GM13976 (cell line): Measurements from ENCODE around the gene CXorf49B.
"Not testable (repeated sequence)": the region's sequence is repeated elsewhere in the genome, so short reads cannot be mapped to it uniquely, and the experiment has no call there.

Source experiments
- DNase-seq: peaks from one replicate; pipeline ENCODE4 v3.0.0; 2012; ENCODE audit warnings: low spot score
- in situ Hi-C: fragments of 300-500 bp; cut with MboI; formaldehyde crosslinking; loops from one replicate; pipeline ENCODE4 v1.12.0; 2022; ENCODE audit warnings: low sequenced_read_pairs, mixed read lengths, inconsistent platforms; ENCODE audit not compliant: unreplicated experiment

The CXorf49B gene

DNA sequence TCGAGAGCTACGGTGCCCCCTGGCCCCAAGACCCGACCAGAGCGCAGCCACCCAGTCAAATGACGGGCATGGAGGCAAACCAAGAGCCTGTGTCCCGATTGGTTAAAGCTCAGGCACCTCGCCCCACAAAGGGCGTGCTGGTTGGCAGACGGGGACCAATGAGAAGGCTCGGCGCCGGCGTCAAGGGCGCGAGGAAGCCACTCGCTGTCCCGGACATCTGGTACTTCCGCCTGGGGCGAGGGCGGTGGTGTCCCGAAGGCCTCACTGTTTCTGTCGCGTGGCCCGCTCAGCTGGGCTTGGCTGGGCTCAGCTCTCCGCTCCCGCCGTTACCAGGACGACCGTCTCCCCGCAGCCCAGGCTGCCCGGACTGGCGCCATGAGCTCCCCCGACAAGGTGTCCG lies at the start of gene CXorf49B:
CXorf49B (plus strand) TSS at position 301 of the 400 bp plus-strand sequence; CDS start at position 376, 75 bp downstream.
- DNase-seq, in situ Hi-C loops: not testable (repeated sequence)

DNA sequence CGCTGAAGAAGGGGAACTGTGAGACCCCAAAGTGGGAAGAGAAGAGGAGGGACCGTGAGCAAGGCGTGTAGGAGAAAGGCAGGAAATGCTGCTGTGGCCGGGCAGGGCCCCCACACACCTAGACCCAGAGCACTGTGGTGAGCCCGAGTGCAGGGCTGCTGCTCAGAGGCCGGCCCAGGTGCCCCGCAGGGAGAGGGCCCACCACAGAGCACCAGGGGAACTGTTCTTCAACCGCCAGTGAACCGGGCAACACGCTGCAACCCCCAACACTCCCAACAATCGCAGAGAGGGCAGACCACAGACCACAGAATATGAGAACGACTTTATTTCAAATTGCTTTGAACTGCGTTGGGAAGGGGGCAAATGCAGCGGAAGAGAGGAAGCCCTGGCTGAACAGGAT lies 49.1 kb upstream of the CXorf49B start:
- DNase-seq, in situ Hi-C loops: not testable (repeated sequence)

DNA sequence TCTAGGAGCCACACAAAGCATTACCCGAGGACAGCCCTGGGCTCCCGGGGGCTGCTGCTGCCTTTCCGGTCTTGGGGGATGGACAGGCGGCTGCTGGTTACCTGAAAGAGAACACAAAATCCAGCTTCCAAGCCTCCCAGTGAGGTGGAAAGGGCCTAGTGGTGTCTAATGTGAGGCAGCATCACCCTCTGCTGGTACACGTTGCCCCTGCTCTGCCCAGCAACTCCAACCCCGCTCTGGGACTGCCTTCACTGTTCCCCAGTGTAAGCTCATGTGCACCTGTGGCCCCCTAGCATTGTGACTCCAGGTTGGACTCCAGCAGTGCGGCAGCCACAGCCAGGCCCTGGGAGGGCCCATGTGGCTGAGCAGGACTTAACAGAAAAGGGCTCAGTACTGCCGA lies 47.6 kb upstream of the CXorf49B start:
- in situ Hi-C loops, DNase-seq: not testable (repeated sequence)

DNA sequence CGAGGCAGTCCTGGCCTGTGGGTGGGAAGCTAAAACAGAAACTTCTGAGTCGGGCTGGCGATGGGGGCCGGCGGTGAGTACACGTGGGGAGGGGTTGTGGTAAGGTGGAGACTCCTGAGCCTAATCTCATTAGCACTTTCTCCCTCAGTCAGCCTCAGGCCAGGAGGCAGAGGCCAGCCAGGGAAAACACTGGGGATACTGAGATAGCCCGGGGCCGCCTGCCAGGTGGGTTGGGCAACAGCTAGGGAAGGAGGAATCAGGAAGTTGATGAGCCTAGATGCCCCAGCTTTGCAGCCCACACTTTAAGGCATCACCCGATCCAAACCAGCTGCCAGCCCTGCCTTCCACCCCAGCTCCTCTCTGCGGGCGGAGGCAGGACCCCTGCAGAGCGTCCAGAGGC lies 46.8 kb upstream of the CXorf49B start:
- in situ Hi-C loops, DNase-seq: not testable (repeated sequence)

DNA sequence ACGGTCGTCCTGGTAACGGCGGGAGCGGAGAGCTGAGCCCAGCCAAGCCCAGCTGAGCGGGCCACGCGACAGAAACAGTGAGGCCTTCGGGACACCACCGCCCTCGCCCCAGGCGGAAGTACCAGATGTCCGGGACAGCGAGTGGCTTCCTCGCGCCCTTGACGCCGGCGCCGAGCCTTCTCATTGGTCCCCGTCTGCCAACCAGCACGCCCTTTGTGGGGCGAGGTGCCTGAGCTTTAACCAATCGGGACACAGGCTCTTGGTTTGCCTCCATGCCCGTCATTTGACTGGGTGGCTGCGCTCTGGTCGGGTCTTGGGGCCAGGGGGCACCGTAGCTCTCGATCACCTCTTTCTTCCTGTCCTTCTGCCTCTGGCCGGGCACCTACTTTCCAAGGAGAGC lies 45.0 kb upstream of the CXorf49B start, which contains the start of gene CXorf49:
CXorf49 (minus strand) TSS at position 101 of the 400 bp plus-strand sequence. CDS start 134 bp downstream, outside the sequence.
- in situ Hi-C loops, DNase-seq: not testable (repeated sequence)

DNA sequence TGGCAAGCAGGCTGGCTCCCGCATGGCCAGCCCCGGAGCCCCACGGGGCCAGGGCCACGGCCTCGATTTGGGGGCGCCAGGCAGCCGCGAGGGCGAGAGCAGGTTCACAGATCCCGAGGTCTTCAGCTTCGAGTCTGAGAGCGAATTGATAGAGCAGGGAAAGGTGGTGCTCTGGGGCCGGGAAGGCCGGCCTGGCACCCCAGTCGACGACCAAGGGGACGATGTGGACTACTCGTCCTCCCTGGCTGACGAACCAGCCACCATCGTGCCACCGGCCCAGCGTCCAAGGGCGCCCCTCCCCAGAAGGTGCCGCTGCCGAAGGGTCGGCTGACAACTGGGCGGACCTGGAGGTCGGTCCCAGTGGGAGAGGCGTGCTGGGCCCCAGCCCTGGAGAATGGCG lies 44.0 kb upstream of the CXorf49B start:
- in situ Hi-C loops, DNase-seq: not testable (repeated sequence)

DNA sequence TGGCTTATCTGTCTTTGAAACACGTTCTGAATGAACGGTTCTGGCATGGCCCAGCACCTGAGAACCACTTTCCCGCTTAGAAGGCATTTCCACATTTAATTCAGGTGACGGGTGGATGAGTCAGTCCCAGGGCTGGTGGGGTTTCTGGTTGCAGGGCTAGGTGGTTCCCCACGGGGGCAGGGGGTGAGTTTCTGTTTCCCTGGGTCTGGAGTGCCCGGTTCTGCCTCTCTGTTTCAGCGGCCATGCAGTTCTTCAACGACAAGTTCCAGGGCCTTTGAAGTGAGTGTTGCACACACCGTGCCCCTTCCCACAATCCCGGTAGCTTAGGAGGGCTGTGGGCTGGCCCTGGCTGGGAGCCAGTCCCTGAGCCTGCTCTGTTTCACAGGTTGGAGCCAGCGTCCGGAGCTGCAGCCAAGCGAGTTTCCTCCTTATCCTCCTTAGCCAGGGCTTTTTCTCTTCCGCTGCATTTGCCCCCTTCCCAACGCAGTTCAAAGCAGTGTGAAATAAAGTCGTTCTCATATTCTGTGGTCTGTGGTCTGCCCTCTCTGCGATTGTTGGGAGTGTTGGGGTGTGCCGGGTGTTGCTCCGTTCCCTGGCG lies 42.8 kb upstream of the CXorf49B start:
- in situ Hi-C loops, DNase-seq: not testable (repeated sequence)

DNA sequence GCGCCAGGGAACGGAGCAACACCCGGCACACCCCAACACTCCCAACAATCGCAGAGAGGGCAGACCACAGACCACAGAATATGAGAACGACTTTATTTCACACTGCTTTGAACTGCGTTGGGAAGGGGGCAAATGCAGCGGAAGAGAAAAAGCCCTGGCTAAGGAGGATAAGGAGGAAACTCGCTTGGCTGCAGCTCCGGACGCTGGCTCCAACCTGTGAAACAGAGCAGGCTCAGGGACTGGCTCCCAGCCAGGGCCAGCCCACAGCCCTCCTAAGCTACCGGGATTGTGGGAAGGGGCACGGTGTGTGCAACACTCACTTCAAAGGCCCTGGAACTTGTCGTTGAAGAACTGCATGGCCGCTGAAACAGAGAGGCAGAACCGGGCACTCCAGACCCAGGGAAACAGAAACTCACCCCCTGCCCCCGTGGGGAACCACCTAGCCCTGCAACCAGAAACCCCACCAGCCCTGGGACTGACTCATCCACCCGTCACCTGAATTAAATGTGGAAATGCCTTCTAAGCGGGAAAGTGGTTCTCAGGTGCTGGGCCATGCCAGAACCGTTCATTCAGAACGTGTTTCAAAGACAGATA lies 2.4 kb upstream of the CXorf49B start:
- in situ Hi-C loops, DNase-seq: not testable (repeated sequence)

DNA sequence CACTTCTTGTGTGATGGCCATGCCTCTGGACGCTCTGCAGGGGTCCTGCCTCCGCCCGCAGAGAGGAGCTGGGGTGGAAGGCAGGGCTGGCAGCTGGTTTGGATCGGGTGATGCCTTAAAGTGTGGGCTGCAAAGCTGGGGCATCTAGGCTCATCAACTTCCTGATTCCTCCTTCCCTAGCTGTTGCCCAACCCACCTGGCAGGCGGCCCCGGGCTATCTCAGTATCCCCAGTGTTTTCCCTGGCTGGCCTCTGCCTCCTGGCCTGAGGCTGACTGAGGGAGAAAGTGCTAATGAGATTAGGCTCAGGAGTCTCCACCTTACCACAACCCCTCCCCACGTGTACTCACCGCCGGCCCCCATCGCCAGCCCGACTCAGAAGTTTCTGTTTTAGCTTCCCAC lies 1.7 kb downstream of the CXorf49B start:
- in situ Hi-C loops, DNase-seq: not testable (repeated sequence)

DNA sequence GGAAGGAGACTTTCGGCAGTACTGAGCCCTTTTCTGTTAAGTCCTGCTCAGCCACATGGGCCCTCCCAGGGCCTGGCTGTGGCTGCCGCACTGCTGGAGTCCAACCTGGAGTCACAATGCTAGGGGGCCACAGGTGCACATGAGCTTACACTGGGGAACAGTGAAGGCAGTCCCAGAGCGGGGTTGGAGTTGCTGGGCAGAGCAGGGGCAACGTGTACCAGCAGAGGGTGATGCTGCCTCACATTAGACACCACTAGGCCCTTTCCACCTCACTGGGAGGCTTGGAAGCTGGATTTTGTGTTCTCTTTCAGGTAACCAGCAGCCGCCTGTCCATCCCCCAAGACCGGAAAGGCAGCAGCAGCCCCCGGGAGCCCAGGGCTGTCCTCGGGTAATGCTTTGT lies 2.5 kb downstream of the CXorf49B start:
- DNase-seq, in situ Hi-C loops: not testable (repeated sequence)

DNA sequence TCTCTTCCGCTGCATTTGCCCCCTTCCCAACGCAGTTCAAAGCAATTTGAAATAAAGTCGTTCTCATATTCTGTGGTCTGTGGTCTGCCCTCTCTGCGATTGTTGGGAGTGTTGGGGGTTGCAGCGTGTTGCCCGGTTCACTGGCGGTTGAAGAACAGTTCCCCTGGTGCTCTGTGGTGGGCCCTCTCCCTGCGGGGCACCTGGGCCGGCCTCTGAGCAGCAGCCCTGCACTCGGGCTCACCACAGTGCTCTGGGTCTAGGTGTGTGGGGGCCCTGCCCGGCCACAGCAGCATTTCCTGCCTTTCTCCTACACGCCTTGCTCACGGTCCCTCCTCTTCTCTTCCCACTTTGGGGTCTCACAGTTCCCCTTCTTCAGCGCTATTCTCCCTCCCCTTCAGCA lies 4.0 kb downstream of the CXorf49B start:
- in situ Hi-C loops, DNase-seq: not testable (repeated sequence)

DNA sequence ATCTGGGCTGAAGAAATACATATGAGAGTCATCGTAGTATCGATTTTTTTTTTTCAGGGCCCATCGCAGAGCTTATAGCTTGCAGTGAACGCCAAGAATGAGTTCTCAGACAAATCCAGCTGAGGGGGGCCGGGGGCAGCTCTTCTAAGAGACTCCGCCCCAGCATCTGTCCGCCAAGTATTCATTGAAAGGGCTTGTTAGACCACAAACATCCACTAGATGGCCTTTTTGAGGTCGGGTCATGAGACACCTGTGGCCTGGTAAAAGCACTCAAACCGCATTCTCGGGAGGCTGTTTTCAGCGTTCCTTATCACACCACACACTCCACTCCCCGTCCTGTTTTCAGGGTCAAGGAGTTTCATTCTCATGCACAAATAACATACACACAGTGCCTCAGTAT lies 15.2 kb downstream of the CXorf49B start:
- DNase-seq, in situ Hi-C loops: not testable (repeated sequence)

DNA sequence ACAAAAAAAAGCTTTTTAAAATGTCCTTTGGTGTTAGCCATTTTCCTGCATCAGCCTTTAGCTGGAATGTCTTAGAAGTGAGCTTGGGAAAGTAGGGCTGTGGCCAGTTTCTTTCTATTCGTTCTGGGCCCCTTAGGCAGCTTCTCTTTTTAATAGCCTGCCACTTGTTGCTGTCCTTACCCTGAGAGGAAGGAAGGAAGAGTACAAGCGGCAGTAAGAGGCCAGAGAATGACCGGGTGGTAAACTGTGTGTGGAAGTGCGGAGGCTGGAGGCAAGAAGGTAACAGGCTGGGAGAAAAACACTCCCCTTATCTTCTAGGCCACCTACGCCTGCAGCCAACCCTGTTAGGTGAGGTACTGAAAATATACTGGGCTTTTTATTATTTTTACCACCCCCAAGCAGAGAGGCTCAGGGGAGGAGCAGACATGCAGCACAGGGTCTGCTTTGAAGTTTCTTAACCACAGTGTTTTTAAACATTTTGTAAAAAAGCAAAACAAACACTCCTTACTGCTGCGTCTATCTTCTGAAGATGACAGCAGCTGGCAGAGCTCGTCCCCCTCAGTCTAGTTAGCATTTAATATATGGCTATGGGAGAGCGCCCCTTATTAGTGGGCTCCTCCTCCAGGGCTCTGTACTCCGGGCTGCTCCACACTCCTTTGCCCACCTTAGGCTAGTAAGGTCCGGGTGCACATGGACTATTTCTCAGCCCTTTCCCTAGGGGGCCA lies 19.2 kb downstream of the CXorf49B start:
- in situ Hi-C loops, DNase-seq: not testable (repeated sequence)

DNA sequence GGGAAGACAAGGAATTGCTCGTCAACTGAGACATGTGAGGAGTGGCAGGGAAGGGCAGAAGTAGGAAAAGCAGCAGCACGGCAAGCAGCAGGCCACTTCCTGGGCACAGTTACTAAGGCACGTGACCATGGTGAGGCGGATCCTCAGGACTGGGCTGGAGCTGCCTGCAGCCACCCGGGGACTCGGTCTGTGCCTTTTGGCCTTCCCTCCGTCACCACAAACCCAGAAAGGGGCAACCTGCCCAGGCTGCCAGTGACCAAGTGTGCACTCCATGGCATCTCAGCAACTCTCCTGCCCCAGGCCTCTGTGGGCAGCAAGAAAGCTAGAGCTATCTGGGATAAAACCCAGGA lies 19.8 kb downstream of the CXorf49B start:
- in situ Hi-C loops, DNase-seq: not testable (repeated sequence)

DNA sequence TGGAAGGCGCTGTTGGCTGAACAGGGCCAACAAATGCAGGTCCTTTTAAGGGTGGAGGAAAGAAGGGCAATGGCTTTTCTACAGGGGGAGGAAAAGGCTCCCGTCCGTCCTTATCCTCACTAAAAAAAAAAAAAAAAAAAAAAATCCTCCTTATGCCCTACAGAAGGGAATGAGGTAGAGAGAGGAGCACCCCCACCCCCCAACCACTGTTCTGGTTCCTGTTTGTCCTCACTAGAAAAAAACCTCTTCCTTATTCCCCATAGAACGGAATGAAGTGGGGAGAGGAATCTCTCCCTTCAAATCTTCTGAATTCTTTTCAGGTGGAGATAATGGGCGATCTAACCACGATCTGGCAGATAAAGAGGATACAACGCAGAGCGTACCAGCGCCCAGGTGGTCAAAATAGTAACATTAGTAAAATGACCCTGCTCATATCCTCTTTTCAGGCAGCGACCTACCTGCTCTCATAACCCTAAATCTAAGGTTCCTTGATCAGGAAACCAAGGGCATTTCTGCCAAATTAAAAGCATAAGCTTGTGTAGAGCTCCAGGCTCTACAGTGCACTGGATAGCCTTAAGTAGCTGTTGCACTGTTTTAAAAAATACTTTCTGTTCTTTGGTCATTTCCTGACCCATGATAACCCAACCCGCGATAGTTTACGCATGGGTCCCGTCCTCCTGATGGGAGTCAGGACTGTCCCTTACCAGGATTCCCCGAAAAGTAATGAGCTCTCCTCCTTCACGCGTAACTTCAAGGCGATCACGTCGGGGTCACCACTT lies 20.6 kb downstream of the CXorf49B start:
- in situ Hi-C loops = not testable (repeated sequence)

DNA sequence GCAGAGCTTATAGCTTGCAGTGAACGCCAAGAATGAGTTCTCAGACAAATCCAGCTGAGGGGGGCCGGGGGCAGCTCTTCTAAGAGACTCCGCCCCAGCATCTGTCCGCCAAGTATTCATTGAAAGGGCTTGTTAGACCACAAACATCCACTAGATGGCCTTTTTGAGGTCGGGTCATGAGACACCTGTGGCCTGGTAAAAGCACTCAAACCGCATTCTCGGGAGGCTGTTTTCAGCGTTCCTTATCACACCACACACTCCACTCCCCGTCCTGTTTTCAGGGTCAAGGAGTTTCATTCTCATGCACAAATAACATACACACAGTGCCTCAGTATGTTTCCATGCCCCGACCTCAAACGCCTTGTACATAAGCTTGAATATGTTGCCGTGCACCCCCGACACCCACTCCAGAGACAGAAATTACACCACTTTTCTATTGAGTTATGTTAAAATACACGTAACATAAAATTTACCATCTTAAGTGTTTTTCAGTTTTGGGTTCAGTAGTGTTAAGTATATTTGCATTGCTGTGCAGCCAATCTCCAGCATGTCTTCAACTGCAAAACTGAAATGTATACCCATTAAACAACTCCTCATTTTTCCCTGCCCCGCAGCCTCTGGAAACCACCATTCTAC lies 21.3 kb downstream of the CXorf49B start:
- DNase-seq, in situ Hi-C loops: not testable (repeated sequence)

More for the DNA sequence above, 20.6 kb downstream of the CXorf49B start:
- not testable (repeated sequence) for DNase-seq

DNA sequence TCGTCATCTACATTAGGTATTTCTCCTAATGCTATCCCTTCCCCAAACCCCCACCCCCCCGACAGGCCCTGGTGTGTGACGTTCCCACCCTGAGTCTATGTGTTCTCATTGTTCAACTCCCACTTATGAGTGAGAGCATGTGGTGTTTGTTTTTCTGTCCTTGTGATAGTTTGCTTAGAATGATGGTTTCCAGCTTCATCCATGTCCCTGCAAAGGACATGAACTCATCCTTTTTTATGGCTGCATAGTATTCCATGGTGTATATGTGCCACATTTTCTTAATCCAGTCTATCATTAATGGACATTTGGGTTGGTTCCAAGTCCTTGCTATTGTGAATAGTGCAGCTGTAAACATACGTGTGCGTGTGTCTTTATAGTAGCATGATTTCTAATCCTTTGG lies 43.3 kb downstream of the CXorf49B start:
- DNase-seq, in situ Hi-C loops: not testable (repeated sequence)
